Body of pancreas (tissue), 4 donors: Measurements from ENCODE around the gene CSNK1A1L.

Experiments
- POLR2A ChIP-seq, 3 donors: fragments of 450-650 bp; IDR thresholded peaks; one replicate each; pipeline ENCODE4 v1.6.1; 2016; ENCODE audit warnings: antibody characterized with exemption in 3 of 3, mild to moderate bottlenecking in 2 of 3
- TF ChIP-seq, protein P1 (sequence below), 7 experiments: fragments of 450-650 bp in 4 of 7; fragments of 200-600 bp in 3 of 7; sonication (generic) in 3 of 7; IDR thresholded peaks; one replicate each; pipeline ENCODE4 v1.5.1; 2016 to 2019; ENCODE audit warnings: antibody characterized with exemption in 7 of 7

DNA sequence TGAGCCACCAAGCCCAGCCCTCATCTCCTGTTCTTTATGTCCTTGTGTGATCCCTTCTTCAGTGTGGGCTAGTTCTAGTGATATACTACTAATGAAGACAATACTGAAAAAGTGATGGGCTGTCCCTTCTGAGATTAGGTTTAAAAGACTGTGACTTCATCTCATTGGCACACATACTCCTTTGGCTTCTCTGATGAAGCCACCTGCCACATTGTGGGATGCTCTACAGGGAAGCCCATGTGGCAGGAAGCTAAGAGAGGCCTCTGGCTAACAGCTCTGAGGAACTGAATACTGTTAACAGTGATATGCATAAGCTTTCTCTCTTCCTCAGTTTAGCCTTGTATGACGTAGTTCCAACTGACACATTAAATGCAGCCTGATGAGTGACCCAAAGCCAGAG lies 13.6 kb downstream of the CSNK1A1L start:
- TF ChIP-seq, protein P1, sequence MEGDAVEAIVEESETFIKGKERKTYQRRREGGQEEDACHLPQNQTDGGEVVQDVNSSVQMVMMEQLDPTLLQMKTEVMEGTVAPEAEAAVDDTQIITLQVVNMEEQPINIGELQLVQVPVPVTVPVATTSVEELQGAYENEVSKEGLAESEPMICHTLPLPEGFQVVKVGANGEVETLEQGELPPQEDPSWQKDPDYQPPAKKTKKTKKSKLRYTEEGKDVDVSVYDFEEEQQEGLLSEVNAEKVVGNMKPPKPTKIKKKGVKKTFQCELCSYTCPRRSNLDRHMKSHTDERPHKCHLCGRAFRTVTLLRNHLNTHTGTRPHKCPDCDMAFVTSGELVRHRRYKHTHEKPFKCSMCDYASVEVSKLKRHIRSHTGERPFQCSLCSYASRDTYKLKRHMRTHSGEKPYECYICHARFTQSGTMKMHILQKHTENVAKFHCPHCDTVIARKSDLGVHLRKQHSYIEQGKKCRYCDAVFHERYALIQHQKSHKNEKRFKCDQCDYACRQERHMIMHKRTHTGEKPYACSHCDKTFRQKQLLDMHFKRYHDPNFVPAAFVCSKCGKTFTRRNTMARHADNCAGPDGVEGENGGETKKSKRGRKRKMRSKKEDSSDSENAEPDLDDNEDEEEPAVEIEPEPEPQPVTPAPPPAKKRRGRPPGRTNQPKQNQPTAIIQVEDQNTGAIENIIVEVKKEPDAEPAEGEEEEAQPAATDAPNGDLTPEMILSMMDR (IDR thresholded peaks at IDR 0.05): no peak
- TF ChIP-seq POLR2A (IDR thresholded peaks at IDR 0.05): no peak
